GM19023 (cell line): ENCODE measurements around the gene HOXD11.

Experiments used
- ATAC-seq: cut with Tn5 transposase; IDR thresholded peaks from one replicate; pipeline ENCODE4 v1.9.1; 2021; ENCODE audit warnings: mild to moderate bottlenecking, moderate library complexity; ENCODE audit not compliant: unreplicated experiment

The HOXD11 gene

DNA sequence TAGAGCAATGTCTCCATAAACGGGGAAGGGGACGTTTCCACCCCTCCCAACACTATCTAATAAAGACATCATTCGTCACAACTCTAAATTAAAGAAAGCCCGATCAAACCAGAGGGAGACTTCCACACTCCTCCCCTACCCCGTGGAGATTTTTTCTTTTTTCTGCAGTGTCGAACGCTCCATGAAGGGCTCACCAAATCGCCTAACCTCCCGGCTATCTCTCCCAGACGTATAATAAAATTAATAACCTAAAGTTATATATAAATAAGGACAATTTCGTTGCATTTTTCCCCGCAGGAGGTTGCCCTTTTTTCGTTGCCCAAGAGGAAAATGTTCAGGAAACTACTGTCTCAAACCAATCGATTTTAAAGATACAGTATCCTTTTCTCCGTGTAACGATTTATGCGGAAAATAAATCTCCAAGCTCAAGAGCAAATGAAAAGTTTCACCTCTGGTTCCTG lies 25.7 kb upstream of the HOXD11 start:
- ATAC-seq = no peak

DNA sequence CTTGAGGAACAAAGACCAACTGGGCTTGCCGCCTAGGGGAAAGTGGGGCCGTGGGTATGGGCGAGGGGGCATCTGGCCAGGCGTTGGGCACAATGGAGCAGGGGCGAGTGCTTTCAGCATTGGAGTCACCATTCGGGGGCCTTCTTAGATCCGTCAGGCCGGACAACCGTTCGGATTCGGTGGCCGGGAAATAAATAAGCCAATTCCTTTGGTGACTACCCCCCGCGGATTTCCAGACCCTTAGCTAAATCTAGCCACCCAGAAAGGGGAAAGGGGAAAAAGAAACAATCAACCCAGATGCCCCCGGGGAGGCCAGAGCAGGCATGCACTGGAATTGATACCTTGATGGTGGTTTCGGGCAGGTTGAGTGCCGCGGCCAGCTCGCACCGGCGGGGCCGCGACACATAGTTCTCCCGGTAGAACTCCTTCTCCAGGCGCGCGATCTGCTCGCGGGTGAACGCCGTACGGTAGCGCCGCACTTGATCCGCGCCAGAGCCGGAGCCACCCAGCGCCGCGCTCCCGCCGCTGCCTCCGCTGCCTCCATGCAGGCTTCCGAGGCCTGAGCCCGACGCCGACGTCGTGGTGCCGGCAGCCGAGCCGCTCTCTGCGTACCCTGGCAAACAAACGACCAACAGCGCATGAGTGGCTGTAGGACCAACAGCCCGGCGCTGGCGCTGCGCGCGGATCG lies 25.1 kb upstream of the HOXD11 start:
- no peak for ATAC-seq

DNA sequence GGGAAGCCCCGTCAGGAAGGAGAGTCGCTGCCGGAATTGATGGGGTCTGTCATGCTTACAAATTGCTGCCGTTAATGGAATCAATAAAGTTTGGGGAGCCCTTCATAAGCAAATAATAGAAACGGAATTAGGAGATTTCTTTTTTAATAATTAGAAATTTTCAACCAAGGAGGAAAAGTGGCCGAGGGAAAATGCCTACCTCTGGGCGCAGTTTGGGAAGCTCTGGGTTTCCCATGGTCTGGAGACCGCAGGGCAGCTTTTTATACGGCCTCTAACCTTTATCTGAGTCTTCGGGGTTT lies 24.6 kb upstream of the HOXD11 start:
- ATAC-seq = no peak

DNA sequence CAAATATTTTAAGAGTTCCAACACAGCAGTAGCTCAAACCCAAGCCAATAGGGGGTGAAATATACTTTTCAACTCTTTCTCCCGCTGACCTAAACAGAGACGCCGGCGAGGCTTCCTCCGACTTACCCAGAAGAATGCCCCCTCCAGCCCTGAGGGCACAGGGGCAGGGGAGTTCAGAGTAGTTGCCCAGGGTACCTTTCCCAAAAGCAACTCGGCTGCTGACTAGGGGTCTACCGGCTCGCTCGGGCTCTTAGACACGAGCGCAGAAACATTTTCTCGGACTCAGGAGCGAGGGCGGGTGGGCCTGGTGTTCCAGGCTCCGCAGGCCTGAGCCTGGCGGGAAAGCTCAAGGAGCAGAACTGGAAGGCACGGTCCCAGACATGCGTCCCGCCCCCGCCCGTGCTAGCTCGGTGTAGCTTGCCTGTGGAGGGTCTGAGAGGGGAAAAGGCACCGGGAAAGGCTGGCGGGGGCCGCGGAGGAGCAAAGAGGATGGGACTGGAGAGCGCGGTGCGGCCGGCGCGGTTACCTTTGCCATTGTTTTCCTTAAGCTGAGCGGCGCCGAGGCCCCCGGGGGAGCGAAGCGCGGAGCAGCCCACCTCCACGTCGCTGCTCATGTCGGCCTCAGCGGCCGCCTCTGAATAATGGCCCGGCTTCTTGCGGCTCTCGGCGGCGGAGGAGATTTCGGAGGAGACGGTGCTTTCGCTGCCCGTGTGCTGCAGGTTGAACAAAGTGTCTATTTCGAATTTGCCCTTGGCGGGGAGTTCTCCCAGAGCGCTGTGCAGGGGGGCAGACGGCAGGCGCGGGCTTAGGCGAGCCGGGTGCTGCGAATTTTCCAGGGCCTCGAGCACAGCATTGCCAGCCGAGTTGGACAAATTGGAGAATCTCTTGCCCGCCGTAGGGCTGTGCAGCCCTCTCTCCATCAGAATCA lies 24.0 kb upstream of the HOXD11 start:
- no peak for ATAC-seq

DNA sequence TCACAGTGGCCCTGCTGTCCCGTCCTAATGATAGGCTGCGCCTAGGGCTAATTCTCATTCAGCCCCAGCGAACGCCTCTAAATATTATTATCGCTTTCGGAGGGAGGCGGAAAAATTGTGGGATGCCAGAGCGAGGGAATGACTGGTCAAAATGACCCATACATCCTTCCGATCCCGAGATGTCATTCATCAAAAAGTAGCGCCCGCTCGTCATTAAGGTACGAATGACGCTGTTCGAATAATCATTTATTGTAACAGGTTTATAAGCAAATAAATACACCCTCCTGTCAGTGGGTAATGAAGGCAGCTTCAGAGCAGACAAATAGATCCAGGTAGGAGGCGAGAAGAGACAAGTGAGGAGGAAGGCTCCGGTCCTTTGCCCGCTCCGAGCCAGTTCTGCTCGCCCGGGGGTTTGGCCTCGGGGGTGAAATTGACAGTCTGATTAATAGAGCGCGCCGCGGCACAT lies 23.3 kb upstream of the HOXD11 start, which contains the start of gene EVX2:
Gene EVX2, minus strand, starts transcription at position 167 of the 466 bp plus-strand sequence. CDS start 186 bp downstream, outside the sequence.
- ATAC-seq = no peak

DNA sequence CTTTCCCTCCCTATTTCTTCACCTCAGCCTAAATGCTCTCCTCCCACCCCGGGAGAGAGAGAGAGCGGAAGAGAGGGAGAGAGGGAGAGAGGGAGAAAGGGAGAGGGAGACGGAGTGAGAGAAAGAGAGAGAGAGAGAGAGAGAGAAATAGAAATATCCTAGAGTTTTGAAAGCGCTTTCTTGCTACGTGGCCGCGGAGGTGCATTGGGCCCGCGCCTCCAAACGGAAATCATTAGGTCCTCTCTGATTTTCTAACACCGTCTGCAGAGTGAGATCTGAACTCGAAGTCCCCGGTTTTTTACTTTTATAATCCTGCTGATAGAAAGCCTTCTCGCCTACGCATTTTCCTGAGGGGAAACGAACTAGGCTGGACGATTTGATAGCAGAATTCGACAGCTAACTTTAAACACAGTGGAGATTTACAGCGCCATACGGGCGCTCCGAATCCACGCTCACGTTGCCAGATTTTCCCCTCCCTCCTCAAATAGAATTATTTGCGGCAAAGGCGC lies 22.4 kb upstream of the HOXD11 start:
- no peak for ATAC-seq

DNA sequence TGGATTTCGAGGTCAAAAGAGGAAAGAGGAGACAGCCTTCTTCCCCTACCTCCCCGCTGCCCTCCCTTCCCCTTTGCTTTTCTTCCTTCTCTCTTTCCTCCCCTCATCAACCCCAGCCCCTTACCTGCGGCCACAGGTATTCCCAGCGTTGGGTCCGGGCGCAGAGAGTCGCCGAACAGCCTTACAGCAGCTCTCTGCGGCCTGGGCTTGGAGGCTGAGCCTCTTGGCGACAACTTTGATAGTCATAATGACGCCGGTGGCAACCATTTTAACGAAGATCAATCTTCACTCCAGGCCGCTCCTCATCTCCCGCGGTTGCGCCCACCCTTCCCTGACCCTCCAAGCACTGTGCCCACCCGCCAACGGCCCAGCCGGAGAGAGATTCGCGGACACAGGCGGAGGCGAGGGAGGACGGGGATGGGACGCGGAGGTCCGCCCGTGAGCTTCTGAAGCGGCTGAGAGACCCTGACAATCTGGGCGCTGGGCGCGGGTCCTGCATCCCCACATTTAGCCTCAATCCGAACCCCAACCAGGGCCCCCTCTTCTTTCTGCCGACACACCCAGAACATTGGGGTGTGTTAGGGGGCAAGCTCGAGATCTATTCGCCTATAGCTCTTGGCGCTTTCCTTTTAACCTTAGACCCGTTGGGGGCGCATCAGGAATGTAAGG lies 21.8 kb upstream of the HOXD11 start:
- ATAC-seq = no peak

DNA sequence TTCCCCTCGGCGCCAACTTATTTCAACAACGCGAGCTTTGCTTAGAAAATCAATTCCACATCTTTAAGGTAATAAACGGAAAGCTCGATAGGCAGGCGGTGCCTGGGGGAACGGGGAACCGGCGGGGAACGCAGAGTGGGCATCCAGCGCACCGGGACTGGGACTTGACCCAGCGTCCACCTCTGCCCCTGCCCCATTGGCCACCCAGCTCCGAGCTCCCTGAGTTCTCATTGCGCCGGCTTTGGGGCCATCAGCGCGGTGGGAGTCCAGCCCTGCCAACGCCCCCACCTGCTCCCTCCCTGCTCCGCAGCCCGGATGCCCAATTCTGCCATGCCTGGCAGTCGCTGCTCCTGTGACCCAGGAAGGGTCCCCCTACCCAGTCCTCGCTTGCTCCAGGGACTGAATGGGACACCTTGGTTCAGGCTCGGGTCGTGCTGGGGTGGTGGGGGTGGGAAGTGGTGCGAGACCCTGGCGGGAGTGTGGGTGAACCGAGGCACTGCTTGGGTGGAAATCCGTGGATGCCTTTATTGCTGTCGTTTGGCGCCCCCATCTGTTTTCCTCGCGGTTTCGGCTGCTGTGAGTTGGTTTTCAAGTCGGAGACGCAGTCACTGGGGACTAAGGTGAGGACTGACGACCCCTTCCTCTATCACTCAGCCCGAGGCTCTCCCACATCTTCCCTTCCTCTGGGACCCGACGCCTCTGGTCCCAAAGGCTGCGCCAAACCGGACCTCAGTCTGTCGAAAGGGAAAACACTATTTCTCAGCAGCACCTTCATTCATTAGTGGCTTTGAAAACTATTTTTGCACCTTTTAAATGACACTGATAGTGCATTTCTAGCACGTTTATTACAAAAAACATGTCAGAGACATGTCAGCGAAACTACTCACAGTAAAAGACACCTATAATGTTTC lies 21.0 kb upstream of the HOXD11 start:
- no peak for ATAC-seq

DNA sequence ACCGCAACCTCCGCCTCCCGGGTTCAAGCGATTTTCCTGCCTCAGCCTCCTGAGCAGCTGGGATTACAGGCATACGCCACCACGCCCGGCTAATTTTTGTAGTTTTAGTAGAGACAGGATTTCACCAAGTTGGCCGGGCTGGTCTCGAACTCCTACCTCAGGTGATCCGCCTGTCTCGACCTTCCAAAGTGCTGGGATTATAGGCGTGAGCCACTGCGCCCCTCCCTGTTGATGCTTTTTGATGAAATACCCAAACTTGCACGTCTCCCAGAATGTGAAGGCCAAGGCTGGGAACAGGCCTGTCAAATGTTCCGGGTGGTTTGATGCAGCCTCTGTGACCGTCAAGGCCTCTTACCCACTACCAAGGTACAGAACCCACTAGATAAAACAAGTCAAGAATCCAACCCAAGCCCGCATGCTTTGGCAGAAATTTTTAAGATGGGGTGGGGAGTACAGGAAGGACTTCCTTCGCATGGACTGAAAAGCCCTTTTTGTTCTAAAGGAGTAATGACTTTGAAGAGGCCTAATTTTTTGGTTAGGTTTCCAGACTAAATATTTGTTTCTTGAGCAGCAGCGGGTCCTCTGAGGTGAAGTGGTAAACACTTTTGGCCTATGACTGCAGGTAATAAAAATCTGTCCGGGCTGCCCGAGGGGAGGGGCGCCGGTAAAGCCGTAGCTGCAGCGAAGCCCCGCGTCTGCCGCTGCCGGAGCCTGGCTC lies 19.6 kb upstream of the HOXD11 start:
- no peak for ATAC-seq

DNA sequence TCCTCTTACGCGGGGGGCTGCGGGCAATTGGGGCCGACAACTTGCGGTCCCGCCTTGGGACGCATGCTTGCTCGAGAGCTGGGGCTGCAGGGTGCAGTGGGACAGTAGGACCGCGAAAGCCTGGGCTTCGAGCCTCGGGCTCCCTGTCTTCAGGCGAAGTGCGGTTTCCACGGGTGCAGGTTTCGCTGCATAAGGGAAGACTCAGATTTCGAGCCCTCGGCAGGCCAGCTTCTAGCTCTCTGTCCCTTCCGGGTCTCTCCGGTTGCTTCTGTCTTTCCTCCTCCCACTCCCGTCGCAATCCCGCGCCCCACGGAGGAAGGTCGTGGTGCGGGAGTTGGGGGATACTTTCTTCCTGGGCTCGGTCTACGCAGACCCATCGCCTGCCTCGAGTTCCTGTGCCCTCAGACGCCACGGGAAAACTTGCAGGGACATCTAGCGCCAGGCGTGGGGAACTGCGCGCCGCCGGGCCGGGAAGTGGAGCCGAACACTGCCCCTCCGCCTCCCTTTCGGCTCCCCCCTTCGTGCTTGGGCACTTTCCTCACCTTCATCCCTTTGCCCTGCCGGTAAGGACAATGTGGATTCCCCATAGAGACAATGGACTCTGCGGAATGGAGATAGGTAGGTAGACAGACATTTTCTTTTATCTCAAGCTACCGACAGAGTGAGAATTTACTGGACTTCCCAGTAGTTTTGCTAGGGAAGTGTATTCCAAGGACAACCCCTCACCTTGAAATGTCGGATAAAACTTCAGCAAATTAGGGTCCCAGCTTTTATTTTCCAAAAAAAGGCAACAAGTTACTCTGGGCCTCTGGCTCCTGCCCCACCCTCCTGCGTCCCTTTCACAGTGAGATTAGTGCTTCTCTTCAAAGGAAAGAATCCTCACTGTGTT lies 18.8 kb upstream of the HOXD11 start:
- peak; percentile 76 for ATAC-seq

DNA sequence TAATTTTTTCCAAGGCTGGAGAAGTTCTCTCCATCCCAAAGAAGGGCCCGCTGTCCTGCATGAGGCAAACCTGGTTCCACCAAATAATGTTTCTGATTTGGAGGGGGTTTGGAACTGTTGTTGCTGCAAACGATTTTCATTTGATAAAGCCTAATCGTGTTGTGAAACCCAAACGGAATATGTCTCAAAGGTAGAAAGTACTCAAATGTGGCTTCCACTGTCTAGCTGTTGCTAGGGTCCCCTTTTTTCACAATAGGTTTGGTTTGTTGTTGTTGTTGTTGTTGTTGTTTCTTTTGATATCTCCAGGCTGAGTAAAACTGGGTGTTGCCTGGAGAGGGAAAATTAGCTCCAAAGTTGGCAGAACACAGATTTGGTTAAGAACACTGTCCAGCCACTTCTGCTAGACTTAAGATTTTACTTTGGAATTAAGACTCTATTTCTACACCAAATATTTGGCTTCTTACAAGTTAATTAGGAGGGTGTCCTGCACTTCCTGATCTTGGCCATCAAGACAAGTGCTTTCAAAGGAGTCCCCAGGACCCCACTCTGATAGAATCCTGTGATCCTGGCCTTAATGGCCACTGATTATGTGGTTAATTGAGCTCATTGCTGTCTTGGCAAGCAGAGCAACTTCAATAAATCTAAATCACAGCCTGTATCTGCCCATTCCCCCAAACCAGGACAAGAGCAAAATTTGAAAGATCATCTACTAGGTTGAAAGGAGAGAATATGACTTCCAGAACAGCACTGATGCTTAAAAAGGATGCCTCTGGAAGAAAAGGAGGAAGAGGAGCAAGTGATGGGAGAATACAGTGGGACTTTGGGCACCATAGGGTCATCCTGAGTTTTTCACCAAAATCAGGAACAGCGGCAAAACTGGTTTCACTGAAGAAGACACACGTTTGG lies 17.9 kb upstream of the HOXD11 start:
- ATAC-seq = no peak

DNA sequence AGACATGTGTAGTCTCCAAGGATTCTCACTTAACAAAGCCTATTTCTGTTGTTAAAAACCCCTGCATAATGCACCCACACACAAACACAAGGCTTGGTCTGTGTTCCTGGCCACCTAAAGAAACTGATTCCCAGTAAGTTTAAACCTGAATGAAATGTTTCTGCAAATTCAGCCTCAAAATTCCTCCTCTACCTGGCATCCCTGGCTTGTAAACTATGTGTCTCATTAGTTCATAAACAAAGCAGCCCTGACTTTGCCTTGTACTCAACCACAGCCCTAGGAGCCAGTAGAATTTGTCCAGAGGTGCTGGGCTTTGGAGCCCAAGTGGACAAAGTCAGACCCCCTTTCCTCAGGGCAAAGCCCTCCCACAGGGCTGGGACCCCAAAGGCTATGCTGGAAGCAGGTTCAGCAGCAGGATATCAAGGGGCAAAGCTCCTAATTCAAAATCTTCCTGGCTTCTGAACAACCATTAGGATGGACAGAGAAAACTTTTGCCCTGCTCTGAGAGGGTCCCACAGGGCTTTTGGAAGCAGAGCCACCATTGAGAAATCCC lies 17.2 kb upstream of the HOXD11 start:
- no peak for ATAC-seq

DNA sequence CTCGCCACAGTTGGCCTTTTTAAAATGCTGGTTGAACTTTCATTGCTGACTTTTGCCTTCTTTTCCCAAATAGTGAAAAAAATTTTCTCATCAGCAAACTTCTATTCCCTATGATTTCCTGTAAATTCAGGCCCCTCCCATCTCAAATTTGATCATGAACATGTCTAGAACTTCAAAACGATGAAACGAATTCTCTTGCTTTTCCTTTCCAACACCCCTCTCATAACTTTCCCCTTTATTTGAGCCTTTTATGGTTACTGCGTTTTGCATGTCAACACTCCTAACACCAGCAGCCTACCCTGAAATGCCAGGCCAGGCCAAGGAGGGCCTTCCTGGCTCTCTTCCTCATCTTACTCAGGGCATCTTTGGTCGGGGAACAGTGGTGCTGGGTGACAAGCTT lies 16.2 kb upstream of the HOXD11 start:
- ATAC-seq = no peak

DNA sequence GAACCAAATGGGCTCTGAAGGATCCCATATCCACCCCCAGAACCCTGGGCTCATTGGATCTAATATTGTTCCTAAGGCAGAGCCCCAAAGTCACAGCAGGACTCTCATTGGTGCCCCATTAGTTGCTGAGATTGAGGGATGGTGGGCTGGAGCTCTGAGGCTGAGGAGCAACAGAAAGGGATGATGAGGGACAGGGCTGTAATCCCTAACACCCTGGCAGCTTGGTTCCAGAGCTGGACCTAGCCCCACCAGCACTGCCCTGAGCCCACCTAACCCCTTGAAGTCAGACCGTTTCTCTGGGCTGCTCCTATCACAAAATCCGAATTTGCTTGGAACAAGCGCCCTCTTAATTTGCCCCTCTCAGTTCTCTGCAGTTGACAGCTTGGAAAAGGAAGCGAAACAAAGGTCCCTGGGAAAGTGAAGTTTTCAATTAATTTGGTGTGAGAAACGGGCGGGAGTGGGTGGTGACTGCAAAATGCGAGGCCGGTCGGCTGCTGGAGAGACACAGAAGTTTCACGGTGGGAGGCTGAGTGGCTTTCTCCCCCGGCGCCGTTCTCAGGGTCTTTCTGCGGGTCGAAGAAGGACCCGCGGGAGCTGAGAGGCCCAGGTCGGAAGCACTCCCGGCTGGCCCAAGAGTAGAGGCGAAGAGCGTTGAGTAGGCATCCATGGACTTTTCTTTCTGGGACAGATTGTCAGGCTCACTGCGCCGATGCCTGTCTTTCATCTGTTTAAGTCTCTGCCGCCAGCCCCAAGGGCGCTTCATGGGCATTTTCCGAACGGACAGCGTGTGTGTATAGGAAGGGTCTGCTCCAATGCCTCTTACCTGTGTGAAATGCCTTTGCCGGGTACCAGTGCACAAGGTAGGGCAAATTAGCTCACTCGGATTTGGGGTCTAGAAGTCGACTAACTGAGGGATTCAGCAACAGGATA lies 15.5 kb upstream of the HOXD11 start:
- no peak for ATAC-seq

DNA sequence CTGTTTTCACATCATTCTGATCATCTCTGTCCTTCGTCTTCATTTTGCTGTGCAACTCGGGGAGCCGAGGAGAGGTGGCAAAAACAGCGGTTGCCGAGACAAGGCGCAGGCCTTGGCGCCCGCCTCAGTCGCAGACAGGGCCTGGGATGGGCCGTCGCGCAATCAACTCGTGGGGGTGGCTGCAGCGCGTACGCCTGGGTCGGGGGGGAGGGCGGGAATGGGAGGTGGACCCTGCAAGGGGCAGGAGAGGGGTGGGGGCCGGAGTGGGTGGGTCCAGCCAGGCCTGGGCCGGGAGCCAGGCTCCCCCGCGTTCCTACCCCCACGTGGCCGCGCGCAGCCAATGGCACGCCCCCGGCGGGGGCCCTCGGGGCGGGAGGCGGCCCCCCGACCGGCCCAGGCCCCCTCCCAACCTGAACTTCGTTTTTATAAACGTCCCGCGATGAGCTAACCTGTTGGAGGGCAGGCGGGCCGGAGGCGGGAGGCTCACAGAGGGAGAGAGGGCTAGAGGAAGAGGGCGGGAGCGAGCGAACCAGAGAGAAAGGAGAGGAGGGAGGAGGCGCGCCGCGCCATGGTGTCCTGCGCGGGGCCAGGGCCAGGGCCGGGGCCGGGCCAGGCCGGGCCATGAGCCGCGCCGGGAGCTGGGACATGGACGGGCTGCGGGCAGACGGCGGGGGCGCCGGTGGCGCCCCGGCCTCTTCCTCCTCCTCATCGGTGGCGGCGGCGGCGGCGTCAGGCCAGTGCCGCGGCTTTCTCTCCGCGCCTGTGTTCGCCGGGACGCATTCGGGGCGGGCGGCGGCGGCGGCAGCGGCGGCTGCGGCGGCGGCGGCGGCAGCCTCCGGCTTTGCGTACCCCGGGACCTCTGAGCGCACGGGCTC lies 14.6 kb upstream of the HOXD11 start, which contains the start of gene HOXD13:
Gene HOXD13, plus strand, starts transcription at position 452 of the 875 bp plus-strand sequence. Its CDS starts 170 bp downstream, at position 622.
- no peak for ATAC-seq
